T-helper 1 cell (primary cell): Measurements from ENCODE around the gene RSPH3.
"Not testable (repeated sequence)": the region's sequence is repeated elsewhere in the genome, so short reads cannot be mapped to it uniquely, and the experiment has no call there.

Source experiments
- DNase-seq, 5 donors: peaks; one replicate each; pipeline ENCODE4 v3.0.0-alpha.2; 2012 to 2020

Gene RSPH3

DNA sequence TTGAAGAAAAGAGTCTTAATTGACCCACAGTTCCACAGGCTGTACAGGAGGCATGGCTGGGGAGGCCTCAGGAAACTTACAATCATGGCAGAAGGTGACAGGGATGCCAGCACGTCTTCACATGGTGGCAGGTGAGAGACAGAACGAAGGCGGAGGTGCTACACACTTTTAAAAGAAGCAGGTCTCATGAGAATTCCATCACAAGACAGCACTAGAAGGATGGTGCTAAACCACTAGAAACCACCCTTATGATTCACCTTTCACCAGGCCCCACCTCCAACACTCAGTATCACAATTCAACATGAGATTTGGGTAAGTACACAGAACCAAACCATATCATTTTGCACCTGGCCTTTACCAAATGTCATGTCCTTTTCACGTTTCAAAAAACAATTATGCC is 23.9 kb upstream of the RSPH3 start:
- DNase-seq, result no peak

DNA sequence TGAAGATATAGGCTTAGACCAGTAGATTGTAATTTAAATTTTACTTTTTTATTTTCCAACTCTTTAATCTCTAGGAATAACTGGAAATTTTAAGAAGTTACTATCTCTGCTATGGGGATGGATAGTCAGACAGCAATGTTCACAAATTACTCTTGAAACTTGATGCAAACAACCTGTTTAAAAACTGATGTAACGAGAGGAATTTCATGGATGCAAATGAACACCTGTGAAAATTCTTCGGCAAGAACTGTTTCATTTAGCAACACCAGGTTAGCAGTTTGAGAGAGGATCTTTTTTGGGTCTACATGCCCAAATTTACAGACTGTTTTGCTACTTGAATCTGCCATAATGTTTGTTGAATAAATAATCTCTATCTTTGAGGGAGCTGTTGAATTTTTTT is 20.0 kb upstream of the RSPH3 start:
- no peak for DNase-seq

DNA sequence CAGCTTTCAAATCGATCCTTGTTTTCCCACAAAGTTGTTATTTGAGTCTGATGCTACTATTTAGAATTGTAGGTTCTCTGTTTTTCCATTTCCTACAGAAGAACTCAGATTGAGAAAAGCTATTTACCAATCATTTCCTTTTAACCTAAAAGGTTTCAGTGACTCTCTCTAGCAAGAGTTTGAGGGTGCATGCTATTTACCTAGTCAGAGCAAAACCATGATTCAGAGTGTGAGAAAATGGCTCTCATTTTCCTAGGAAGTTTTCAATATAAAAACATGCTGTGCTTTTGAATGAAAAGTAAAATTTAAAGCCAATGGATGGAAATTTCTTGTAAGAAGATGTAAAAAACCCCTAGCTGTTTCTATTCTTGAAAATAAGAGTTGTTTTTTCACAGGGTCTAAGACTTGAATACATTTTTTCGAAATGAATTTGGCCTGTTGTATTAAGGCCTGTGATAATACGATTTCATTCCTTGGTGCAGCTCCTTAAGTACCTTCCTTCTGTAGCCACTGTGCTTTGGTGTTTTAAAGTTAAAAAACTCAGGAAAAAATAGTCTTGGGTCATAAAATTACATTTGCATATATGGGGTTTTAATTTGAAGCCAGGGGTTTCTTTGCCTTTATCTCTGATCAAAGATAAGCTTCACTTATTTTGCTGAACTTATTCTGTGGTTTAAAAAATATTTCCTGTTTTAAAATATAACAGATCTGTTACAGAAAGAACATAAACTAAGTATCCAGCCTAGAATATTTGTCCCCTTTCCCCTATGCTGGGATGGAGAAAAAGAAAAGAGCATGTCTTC is 18.0 kb upstream of the RSPH3 start:
- DNase-seq, result peak in 1 of 5 donors; percentile 63

DNA sequence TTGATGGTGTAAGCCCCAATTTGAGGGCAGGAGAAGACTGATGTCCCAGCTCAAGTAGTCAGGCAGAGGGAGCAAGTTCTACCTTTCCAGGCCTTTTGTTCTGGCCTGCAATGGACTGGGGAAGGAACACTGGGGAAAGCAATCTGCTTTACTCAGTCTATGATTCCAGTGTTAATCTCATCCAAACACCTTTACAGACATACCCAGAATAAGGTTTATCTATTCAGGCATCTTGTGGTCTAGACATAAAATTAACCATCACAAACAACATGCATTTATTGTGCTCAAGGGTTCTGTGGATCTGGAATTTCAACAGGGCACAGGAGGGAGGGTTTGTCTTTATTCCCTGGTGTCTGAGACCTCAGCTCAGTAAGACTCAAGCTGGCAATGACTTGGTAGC is 14.4 kb upstream of the RSPH3 start:
- DNase-seq, result no peak

DNA sequence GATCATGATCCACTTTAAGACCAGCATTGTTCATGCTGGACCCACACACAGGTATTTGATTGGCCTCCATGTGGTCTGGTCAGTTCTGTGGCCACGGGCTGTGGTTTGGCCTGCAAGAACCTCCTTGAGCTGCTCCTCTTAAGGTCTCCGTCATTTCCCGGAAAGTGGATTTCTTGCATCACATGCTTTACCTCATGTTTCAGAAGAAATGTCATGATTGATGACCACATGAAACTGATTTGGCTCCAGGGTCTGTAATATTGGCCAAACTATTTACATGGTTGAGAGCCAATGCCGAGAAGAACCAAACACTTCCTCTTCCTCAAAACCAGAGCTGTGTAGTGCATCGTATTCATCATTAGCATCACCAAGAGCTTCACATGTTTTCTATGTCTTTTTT is 13.2 kb upstream of the RSPH3 start:
- DNase-seq, result no peak

DNA sequence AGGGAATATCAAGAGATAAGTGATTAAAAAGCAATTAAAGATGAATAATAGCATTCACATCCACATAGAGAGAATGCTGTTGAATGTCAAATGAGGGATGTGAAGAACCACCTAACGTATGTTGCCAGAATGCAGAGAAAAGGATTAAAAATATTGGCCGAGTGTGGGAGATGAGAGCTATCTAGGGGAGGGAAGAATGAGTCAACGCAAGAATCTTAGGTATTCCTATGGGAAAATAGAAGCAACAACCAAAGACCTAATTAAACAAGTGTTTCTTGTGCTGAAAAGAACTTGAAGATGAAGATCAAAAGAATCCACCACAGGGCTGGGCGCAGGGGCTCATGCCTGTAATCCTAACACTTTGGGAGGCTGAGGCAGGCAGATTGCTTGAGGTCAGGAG is 12.2 kb upstream of the RSPH3 start:
- DNase-seq, result no peak

DNA sequence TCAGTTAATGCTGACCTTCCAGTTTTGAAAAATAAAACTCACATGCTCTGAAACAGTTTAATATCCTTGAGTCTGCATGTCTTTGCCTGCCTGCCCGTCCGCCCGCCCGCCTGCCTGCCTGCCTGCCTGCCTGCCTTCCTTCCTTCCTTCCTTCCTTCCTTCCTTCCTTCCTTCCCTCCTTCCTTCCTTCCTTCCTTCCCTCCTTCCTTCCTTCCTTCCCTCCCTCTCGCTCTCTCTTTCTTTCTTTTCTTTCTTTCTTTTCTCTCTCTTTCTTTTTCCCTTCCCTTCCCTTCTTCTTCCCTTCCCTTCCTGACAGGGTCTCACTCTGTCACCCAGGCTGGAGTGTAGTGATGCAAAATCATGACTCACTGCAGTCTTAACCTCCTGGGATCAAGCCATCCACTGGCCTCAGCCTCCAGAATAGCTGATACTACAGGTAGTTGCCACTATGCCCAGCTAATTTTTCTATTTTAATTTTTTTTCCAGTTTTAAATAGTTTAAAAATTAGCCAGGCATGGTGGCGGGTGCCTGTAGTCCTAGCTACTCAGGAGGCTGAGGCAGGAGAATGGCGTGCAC is 10.1 kb upstream of the RSPH3 start:
- DNase-seq, result not testable (repeated sequence)

DNA sequence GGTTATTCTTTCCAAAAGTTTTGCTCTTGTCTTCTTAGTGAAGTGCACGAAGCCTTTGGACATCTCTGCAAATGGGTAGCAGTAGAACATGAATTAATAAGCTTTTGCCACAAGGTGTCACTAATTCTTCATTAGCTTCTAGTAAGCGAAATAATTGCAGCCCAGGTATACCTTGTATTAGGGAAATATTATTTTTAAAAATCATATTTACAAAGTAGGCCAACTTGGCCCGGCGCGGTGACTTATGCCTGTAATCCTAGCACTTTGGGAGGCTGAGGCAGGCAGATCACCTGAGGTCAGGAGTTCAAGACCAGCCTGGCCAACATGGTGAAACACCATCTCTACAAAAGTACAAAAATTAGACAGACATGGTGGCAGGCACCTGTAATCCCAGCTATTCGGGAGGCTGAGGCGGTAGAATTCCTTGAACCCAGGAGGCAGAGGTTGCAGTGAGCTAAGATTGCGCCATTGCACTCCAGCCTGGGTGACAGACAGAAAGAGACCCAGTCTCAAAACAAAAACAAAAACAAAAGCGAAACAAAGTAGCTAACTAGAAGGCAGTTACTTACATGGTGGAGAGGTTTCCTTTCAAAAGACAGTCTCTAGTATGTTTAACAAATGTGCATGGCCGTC is 8.8 kb upstream of the RSPH3 start:
- peak in 1 of 5 donors; percentile 60 for DNase-seq

DNA sequence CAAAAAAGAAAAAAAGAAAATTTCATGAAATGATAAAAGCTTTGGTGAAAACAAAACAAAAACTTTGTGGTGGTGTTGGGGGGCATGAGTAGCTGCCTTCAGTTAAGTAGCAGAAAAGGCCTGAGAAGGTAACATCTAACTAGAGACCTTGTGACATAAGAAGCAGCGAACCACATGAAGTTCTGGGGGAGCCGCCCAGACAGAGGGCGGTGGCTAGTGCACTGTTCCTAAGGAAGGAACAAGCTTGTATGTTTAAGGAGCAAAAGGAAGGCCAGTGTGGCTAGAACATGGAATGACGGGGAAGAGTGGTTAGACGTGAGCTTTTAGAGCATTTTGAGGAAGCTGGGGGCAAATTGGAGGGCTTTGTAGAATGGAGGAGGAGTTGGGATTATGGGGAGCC is 7.5 kb upstream of the RSPH3 start:
- no peak for DNase-seq

DNA sequence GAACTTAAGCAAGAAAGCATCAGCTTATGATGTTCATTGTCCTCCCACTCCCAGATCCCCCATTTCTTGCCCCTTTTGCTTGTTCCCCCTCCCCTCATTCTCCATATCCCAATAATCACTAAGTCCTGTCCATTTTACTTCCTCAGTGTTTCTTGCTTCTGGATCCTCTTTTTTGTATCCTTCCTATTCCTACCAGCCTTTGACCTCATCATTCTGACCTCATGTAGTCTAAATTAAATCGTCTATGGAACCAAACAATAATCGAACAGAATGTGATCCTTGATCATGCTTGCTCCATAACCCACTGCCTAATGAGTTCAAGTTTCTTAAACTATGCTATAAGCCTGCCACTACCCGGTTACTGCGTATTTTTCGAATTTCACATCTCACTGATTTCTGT is 5.4 kb upstream of the RSPH3 start:
- DNase-seq, result no peak

DNA sequence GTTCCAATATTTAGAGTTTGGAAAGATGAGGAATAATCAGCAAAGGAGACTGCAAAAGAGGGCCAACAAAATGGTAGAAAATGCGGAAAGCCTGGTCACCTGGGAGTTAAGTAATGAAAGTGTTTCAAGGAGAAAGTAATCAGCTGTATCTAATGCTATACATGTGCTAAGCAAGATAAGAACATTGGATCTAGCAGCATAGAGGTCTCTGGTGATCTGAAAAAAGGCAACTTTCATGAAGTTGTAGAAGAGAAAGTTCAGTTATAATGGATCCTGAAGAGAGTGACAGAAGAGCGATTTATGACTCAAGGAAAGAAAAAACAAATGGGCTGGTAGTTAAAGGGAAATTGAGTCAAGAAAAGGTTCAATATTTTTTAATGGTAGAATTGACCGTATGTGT is 4.6 kb upstream of the RSPH3 start:
- DNase-seq, result no peak

DNA sequence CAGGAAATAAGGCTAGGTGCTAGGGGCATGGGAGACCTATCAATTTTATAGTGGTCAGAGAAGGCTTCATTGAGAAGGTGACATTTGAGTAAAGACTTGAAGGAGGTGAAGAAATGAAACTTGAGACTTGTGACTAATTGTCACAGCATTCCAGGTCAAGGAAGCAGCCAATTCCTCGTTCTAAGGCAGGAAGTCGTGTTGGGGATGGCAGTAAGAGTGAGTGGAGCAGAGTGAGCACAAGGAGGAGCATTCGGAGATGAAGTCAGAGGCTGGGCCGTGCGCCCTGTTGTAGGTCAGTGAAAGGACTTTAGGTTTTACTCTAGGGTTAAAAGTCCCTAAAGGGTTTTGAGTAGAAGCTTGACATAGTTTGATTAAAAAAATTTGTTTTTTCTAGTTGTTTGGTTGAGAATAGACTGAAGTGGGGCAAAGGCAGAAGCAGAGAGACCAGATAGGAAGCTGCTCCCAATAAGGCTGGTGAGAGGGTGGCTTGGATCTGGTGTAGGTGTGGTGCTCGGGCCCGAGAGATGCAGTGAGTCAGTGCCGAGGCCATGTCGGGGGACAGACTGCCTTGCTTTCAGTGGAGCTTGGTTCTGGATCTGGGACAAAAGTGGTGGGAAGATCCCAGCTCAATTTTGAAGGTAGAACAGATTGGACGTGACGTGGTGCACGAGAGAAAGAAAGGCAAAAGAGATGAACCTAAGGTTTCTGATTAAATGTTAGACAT is 2.6 kb upstream of the RSPH3 start:
- DNase-seq, result no peak

DNA sequence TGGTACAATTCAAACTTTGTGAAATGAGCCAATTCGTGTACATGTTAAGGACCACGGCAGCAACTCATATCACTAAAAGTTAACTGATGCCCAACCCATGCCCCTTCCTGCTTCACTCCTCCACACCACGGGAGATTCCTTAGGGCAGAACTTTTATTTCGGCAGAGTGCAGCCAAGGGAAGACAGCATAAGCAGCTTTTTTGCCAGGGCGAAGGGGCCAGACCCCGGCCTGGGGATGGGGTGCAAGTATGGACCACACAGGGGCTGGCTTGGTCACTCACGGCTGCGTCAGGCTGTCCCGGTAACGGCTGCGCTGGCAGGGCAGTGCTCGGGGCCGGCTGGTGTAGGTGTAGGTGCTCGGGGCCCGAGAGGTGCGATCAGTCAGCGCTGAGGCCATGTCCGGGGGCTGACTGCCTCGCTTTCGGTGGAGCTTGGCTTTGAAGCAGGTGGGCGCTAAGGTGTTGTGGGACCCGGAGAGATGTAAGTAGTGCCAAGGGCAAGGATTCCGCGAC is 792 bp downstream of the RSPH3 start:
- no peak for DNase-seq

DNA sequence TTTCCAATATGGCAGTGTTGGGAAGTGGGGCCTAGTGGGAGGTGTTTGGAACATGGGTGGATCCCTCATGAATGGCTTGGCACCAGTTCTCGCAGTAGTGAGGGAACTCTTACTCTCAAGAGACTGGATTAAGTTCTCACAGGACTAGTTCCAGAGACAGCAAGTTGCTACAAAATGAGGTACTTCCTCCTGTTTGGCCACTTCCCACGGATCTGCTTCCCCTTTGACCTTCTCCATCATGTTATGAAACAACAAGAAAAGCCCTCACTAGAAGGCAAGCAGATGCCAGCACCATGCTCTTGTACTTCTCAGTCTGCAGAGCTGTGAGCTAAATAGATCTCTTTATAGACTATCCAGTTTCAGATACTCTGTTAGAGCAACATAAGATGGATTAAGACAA is 3.1 kb downstream of the RSPH3 start:
- no peak for DNase-seq

DNA sequence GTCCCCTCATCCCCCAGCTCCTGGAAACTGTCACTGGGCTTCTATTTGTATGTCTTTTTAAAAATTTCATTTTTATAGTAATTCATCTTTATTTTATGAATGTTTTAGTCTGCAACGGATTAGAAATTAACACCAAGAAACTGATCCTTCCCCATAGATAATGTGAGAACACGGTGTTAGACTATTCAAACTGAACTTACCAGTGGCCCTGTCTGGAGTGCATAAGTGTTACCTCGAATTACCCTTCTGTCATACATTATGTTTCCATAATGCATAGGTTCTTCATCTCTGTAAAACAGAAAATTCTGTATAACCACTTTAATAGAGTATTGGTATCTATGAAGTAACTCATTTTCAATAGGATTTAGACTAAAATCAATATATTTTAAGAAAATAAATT is 6.4 kb downstream of the RSPH3 start:
- DNase-seq, result no peak

DNA sequence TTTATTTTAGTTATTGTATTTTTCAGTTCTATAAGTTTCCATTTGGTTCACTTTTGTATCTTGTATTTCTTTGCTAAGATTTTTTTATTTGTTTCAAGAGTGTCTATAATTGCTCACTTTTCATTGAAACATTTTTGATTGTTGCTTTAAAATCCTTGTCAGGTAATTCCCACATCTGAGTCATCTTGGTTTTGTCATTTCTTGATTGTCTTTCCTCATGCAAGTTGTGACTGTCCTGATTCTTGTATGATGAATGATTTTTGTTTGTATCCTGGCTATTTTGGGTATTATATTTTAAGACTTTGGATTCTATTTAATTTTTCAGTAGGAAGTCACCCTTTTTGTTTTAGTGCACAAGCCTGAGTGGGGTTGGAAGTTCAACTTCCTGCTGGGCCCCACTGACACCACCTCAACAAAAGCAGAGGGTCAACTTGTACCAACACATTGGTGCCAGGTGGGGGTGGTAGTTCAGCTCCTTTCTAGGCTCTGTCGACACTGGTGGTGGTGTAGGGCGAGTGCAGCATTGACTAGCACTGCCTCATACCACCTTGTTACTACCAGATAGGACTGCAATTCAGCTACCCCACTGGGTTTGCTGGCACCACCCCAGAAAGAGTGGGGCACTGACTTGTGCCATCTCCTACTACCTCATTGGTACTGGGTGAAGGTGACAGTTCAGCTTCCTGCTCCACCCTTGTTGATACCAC is 8.8 kb downstream of the RSPH3 start:
- peak in 1 of 5 donors; percentile 21 for DNase-seq

DNA sequence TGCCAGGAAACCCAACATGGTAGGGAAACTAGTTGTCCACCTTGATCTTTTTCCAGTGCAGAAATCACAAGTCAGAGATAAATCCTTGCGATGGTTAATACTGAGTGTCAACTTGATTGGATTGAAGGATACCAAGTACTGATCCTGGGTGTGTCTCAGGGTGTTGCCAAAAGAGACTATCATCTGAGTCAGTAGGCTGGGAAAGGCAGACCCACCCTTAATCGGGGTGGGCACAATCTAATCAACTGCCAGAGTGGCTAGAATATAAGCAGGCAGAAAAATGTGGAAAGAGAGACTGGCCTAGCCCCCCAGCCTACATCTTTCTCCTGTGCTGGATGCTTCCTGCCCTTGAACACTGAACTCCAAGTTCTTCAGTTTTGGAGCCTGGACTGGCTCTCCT is 10.3 kb downstream of the RSPH3 start:
- DNase-seq, result not testable (repeated sequence)

DNA sequence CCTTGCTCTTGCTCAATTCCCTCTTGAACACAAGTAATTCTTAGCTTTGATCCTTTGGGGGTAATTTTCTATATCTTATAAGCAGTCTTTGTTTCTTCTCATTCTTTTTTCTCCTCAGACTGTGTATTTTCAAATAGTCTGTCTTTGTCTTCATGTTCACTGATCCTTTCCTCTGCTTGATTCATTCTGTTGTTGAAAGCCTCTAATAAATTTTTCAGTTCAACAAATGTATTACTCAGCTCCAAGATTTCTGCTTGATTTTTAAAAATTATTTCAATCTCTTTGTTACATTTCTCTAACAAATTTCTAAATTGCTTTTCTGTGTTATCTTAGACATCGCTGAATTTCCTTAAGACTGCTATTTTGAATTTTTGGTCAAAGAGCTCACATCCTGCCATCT is 11.5 kb downstream of the RSPH3 start:
- no peak for DNase-seq

DNA sequence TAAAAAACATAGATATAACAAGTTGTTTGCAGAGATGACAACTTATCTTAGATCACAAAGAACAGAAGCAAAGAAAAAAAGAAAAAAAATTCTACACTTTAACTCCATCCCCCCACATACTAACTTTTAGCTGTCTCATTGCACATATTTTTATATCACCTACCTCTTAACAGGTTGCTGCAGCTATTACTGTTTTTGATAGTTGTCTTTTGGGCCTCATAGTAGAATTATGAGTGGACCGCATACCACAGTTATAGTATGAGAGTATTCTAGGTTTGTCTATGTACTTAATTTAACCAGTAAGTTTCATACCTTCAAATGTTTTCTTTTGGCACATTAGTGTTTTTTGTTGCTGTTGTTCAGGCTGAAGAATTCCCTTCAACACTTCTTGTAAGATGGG is 12.3 kb downstream of the RSPH3 start:
- DNase-seq, result no peak

DNA sequence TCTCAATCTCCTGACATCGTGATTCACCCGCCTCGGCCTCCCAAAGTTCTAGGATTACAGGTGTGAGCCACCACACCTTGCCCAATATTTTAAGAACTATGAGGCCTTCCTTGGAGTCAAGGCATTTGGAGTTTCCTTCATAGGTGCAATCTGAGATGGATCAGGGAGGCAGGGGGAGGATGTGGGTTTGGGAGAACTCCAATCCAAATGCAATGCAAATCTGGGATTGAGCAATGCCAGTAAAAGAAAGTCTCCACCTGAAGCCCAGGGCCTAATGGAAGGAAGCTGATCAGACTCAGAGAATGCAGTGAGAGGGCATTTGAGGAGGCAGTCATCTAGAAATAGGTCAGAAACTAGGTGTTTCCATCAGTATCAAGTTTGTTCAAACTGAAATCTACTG is 21.2 kb downstream of the RSPH3 start:
- no peak for DNase-seq

DNA sequence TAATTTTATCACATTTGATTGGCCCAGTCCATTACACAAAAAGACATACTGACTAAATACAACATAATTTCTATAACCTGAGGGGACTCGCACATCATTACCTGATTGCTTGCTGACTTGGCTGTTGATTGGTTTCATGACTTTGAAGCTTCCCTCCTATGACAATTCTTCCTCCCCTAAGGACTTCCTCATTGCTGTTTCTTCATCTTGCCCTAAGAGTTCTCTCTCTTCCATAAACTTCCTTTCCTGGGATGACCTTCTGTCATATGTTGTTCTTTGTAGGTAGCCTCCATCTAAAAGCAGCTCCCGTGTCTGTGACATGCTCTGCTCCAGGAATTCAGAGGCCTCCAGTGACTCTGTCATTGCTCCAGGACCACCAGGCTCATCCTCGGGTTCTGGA is 22.6 kb downstream of the RSPH3 start:
- no peak for DNase-seq
